Skin epidermis (tissue), 12 donors: ENCODE measurements around the gene CD82.

Source experiments
- H3K27ac ChIP-seq, 21 experiments: fragments of 200-600 bp; sonication (generic) in 11 of 21; one replicate each; pipeline ENCODE4 v1.5.0; 2020; ENCODE audit warnings: mild to moderate bottlenecking in 3 of 21, inconsistent platforms in 2 of 21, moderate library complexity in 2 of 21
- H3K4me3 ChIP-seq, 7 experiments: fragments of 200-600 bp; sonication (generic) in 2 of 7; one replicate each; pipeline ENCODE4 v1.5.0; 2020; ENCODE audit warnings: inconsistent platforms in 2 of 7, mild to moderate bottlenecking in 2 of 7, moderate library complexity in 1 of 7

The CD82 gene

DNA sequence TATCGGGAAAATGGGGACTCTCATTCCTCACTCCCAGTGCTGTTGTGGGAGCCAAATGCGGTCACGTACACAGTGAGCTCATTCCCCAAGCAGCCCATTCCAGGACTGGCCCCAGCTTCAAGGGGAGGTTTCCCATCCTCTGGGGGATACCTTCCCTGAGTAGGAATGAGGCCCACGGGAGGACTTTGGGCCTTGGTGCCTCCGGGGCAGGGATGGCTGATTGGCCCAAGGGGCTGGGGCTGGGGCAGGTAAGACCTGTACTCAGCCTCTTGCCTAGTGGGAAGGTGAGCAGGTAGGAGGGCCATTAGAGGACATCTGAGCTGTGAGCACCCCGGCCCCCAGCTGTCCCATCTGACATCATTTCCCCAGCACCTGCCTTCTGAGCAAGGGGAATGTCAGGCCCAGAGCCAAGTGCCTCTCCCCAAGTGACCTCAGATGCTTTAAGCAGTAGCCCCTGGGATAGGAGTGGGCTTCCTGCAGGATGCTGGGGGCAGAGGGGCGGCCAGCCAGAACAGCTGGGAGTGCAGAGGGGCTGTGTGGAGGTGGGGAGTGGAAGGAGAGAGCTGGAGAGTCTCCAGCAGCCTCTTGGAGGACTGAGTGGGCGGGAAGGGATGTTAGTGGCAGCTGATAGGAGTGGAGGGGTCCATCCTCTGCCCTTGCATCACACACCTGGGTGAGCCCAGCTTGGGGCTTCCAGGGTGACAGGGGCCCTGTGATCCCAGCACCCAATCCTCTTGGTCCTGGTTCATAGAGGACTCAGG, 58.4 kb downstream of the CD82 start:
- Histone ChIP-seq H3K27ac (no peak overlapping the region), H3K4me3 (no peak overlapping the region)

DNA sequence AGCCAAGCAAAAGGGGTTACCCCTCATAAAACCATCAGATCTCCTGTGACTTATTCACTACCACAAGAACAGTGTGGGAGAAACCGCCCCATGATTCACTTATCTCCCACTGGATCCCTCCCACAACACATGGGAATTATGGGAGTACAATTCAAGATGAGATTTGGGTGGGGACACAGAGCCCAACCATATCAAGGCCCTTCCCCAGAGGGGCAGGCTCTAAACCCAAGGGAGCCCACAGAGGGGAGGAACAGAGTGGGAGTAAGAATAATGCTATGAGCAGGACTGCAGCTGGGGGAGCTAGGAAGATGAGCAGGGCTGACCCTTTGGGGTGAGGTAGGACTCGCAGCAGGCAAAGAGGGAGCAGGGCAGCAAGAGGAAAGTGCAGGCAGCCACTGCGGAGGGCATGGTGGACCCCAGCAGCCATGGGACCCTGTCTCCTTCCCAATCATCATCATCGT, 59.3 kb downstream of the CD82 start:
- H3K27ac ChIP-seq: no peak overlapping the region
- no peak overlapping the region for H3K4me3 ChIP-seq

DNA sequence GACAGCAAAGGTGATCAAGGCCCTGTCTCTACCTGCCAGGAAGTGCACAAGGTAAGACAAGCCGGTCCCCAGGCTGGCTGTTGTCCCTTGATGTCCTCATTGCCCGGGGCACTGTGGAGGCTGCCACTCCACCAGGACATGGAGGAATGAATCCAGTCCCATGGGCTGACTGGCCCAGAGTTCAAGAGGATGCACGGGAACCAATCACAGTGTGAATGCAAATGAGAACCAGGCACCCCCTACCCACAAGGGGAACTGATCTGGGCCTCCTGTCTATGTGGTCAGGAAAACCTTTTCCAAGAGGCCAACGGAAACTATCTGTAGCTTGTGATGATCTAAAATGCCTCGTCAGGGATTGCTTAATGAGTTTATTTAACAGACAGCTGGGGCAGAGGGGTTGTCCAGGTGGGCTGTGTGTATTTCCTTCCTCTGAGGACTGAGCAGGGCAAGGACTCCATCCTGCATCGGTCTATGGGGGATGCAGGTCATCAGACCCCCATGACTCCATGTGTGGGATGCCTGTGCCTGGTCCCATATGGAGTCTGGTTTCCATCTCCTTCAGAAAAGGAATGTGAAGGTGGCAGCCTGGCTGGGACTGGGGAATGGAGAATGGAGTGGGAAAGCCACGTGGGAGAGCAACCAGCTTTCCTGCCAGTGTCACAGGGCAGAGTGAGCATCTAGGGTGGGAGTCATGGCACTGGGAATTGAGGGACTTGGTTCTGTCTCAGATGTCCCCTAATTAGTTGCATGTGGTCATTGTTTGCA, 60.5 kb downstream of the CD82 start:
- no peak overlapping the region for H3K27ac ChIP-seq
- no peak overlapping the region for H3K4me3 ChIP-seq

DNA sequence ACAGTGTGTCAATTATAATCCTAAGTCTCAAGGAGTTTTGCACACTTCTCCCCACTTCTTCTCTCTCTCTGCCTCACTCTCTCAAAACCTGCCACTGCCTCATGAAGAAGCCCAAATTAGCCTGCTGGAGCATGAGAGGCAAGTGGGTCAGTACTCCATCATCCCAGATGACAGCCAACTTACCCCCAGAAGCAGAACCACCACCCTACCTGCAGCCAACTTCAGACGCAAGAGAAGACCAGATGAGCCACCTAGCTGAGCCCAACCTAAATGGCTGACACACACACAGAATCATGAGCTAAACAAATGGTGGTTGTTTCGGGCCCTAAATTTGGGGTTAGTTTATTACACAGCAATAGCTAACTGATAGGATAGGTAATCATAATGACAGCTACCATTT, 61.2 kb downstream of the CD82 start:
- no peak overlapping the region for H3K27ac ChIP-seq
- no peak overlapping the region for H3K4me3 ChIP-seq

DNA sequence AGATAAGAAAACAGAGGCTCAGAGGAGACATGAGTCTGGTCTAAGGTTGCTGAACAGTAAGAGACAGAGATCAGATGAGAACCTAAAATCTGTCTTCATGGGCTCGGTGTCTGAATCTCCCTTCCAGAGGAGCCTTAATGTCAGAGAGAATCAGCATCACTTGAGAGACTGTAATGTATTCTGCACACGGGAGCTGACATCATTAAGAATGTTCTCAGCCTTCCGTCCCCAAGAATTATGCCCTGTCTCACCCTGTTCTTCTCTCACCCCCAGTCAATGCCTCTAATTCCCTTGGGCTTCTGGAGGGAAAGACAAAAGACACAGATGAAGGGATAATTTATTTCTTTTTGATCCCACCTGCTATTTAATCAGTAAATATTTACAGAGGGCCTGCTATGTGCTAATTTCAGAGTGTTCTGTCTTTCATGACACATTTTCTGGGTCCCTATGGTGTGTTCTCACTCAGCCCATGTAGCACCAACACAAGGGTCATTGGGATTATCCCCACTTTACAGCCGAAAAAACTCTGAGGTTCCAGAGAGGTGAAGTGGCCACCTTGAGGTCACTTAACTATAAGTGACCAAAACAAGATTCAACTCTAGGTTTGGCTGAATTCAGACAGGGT, 61.8 kb downstream of the CD82 start:
- Histone ChIP-seq H3K4me3 (no peak overlapping the region), H3K27ac (no peak overlapping the region)

DNA sequence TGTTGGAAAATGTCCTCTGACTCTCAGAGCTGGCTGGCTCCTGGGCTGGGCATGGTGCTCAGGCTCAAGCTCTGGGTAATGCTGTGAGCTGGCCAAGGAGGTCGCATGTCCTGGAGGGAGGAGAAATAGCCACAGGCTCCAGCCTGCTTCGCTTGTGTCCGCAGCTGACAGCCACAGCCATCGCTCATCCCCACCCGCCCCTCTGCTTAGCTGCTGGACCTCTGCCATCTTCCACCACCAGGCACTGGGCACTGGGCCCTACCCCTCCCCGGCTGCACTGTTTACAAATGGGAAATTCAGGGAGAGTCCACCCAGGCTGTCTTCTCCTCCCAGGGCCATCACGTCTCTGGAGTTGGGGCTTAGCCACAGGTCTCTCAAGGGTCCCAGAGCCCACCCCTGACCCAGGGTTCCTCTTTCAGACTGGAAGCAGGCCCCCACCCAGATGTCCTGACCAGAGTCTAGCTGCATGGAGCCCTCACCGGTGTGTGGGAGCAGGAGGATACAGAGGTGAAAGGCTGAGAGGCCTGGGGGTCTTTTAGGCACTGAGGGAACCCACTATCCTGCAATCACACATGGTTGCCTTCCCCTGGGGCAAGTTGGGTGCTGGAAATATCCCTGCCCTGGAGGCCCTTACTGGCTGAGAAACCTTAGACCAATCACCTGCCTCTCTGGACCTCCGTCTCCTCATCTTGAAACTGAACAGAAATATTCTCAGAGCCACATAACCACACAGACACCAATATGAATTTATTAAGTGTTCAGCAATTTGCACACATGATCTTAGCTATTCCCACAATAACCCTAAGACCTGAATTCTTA, 62.7 kb downstream of the CD82 start:
- Histone ChIP-seq H3K27ac (no peak overlapping the region), H3K4me3 (no peak overlapping the region)

DNA sequence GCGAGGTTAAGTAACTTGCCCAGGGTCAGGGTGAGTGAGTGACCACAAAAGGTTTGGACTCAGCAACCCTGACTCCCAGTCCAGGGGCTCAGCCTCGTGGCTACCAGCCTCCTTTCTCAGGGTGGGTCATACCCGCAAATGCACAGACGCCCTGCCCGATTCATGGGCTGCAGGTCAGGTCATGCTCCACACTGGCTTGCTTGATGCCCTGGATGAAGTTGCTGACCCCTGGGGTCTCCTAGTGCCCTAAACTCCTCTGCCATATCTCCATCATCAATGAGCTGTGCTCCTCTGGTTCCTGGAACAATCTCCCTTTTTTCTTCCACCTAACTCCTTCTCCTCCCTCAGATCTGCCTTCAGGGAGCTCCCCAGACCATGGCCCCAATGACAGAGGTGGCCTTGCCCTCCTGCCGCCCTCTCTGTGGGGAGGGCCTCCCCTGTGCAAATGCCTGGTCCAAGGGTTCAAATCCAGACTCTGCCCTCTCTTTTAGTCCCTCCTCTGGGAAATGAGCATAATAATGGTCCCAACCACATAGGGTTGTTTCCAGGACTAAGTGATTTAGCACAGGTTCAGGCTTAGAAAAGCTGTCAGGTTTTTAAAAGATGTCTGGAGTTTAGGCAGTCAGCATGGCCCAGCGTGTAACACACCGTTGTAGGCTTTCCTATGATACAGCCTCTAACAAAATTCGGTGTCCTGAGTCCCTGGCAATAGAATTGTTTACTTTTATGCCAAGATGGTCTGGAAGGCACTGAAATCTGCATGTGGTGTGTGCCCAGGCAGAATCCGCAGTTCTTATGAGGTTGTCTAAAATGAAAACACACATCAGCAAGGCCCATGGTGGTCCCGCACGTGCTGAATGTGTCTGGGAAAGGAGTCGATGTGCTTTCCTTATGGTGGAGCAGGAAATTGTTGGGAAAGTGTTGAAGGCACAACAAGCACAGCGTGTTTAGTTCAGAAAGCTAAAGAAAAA, 63.6 kb downstream of the CD82 start:
- H3K27ac ChIP-seq: no peak overlapping the region
- H3K4me3 ChIP-seq: no peak overlapping the region

DNA sequence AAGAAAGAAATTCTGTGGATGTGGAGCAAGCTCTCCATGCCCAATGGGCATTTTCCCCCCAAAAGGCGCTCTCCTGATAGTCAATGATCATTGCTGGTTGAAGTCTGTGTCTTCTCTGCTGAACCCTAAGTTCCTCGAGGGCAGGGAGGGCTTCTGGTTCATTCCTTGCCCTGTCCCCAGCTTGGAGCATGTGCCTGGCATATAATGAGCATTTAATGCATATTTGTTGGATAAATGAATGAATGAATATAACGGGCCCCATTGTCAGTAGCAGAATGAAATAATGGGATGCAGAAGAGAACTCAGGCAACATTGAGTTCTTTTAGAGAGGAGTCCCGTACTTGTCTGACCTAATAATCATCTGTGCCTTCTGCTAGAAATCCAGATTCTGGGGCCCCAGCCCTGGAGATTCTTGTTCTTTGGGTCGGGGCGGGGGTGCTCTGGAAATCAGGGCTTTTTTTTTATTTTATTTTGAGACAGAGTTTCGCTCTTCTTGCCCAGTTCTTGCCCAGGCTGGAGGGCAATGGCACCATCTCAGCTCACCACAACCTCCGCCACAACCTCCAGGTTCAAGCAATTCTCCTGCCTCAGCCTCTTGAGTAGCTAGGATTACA, 64.4 kb downstream of the CD82 start:
- H3K4me3 ChIP-seq: no peak overlapping the region
- no peak overlapping the region for H3K27ac ChIP-seq

DNA sequence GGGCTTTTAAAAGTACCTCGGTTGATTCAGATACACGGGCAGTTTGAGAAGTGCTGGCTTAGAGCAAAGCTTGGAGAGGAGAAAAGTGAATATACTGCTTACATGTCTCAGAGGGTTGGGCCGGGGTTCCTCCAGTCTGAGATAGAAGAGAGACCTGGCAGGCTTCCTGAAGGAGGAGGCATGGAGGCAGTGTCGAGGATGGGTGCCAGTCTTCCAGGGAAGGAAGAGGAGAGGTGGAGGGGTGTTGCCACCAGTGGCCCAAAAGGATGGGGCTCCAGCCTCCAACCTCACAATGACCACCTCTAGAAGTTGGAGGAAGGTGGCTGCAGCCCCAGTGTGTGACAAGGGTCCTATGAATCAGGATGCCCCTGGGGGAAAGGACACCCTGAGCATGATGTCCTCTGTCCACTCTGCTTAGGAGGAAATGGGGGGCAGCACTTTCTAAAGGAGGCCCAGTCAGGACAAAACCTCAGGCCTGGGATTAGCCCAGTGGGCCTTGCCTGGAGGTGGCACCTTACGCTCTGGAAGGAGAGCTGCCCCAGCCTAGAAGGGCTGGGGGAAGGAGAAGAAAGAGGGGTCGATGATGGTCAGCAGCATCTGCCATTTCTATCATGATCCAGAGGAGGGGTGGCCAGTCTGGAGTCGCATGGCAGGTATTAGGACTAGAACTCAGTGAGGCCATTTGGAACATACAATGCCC, 65.2 kb downstream of the CD82 start:
- no peak overlapping the region for H3K27ac ChIP-seq
- H3K4me3 ChIP-seq: no peak overlapping the region

DNA sequence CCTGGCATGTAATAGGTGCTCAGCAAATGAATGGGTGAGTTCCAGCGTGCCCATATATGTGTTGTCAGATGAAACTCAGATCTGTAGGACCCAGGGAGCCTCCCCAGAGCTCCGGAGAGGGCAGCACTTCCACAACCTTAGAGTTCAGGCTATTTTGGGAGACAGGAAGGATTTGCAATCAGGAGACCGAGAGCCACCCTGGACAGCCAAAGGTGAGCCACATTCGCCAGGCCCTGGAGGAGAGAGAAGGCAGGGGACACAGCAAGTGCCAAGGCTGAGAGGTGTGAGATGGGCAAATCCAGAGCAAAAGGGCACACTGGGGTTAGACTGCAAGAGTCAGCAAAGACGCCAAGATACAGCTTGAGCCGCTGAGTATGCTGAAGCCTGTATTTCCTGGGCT, 66.4 kb downstream of the CD82 start:
- H3K27ac ChIP-seq: no peak overlapping the region
- H3K4me3 ChIP-seq: no peak overlapping the region

DNA sequence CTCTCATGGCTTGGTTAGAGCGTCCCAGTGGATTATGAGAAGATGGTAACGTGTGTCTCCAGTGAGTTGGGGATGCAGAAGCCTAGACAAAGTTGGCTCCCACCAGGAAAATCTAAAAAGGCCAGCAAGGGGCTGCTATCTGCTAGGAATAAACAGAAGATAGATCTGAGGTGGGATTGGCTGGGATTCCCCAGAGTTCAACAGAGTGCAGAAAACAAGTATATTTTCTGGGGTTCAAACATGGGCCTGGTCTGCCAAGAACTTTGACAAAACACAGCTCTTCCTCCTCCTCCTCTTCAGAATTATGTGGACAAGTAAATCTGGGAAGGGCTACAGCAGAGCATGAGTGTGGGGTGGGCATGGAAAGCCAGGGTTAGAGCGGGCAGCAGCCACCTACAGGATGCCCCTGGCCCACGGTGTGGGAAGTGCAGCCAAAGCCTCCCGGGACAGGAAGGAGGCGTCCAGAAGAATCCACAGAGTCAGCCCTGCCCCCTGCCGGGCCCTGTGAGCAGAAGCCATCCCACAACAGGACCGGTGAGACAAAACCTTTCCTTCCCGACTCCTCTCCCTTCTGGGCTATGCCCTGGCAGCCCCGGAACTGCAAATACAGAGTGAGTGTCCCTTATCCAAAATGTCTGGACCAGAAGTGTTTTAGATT, 67.1 kb downstream of the CD82 start:
- Histone ChIP-seq H3K27ac (no peak overlapping the region), H3K4me3 (no peak overlapping the region)

DNA sequence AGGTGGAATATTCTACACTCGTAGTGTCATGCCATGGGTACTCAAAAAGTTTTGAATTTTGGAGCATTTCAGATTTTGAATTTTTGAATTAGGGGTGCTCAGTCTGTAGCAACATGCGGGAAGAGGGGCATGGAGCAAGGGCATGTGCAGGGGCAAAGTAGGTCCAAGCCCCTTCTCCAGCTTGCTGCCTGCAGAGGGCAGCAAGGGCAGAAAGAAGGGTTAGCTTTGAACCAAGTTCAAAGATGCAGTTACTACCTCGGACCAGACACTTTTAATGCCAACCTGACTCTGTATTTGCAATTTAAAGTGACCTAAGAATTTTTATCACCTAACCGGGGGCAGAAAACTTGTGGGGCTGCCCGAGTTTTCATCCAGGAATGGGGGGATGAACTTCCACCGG, 68.2 kb downstream of the CD82 start:
- Histone ChIP-seq H3K27ac (no peak overlapping the region), H3K4me3 (no peak overlapping the region)

DNA sequence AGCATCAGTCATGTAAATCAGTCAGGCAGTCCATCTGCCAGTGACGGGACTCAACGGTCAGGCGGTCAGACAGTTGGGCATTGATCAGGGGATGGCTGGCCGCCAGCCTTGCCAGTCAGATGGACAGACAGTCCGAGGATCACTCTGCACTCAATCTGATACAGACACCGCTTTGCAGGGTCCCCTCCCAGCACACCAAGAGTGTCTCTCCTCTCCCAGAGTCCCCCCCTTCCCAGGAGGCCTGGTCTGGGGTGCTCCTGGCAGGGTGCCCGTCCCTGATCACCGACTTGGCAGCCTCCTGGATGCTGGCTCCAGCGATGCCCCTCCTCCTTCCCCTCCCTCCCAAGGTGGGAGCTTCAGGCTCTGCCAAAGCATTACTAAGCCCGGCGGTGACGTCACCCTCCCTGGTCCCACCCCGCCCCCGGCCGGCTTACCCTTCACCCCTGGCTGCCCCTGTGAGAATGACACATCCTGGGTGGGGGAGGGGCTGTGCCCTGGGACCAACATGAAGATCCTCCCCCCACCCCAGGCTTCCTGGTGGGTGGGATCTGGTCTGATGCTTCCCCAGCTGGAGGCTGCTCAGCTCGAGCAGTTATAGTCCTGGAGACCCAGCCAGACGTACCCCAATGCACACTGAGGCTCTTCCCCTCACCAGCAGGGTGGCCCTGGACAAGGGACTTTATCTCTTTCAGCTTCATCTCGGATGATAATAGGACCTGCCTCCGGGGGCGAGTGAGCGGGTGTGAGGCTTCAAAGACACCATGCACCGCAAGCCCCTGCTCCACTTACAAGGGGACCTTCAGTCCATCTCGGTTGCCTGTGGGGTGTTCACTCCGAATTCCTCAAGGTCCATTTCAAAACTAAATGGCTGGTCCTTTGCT, 69.2 kb downstream of the CD82 start:
- H3K27ac ChIP-seq: no peak overlapping the region

DNA sequence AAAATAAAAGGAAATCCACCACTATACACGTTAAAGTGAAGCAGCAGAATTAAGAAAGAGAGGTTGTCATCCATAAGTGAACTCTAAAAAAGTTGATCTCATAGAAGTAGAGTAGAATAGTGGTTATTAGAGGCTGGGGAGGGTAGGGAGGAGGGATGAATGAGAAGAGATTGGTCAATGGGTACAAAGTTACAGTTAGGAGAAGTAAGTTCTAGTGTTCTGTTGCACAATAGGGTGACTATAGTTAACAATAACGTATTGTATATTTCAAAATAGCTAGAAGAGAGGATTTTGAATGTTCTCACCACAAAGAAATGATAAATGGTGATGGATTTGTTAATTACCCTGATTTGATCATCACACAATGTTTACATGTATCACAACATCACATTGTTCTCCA, 72.0 kb downstream of the CD82 start:
- H3K4me3 ChIP-seq: no peak overlapping the region
- no peak overlapping the region for H3K27ac ChIP-seq

More for the DNA sequence above, 69.2 kb downstream of the CD82 start:
- no peak overlapping the region for H3K4me3 ChIP-seq

DNA sequence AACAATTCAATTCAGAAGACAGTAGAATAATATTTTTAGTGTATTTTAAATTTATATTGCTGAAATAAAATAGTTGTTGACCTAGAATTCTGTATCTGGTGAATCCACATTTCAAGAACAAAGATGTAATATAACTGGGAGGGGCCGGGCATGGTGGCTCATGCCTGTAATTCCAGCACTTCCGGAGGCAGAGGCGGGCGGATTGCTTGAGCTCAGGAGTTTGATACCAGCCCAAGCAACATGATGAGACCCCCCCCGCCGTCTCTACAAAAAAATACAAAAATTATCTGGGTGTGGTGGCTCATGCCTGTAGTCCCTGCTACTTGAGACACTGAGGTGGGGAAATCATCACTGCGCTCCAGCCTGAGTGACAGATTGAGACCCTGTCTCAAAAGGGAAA, 72.6 kb downstream of the CD82 start:
- H3K4me3 ChIP-seq: no peak overlapping the region
- H3K27ac ChIP-seq: no peak overlapping the region

DNA sequence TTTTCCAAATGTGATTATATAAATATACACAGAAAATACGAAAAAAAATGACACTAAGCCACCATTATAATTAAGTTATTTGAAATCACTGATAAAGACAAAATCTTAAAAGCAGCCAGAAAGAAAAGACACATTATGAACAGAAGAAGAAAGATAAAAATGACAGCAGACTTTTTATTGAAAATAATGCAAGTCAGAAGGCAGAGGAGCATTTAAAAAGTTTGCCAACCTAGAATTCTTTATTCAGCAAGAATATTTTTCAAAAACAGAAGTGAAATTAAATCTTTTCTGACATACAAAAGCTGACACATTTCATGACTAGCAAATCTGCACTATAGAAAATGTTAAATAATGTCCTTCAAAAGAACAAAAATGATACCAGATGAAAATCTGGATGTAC, 77.8 kb downstream of the CD82 start:
- no peak overlapping the region for H3K27ac ChIP-seq
- H3K4me3 ChIP-seq: no peak overlapping the region
